ENCODE data around the gene FOXA3.

GRCh38 chr19:45881082-45881908, 17.2 kb downstream of the FOXA3 start:
- TF ChIP-seq CTCF (IDR thresholded peaks at IDR 0.05 in 4 of 5, conservative IDR thresholded peaks at IDR 0.05 in 1 of 5) (no peak), POLR2A (IDR thresholded peaks at IDR 0.05) (no peak)
